Keratinocyte (primary cell): ENCODE results near the gene METTL22. TPM values are rescaled to one million over a fixed set of nuclear protein-coding genes. Genes with fewer than 3 reads are reported as not detected.

ENCODE experiments used
- DNase-seq: peaks from one replicate; pipeline ENCODE4 v3.0.0-alpha.2; 2011; ENCODE audit warnings: low read depth, missing footprints, low spot score
- FAIRE-seq: peaks from 2 replicates; lab custom pipeline; 2011; peaks lifted over from hg19 to GRCh38; lab: Jason Lieb, UNC
- H2AFZ ChIP-seq: 2 replicates; pipeline ENCODE4 v1.6.0; 2012; ENCODE audit warnings: low read length, control low read depth, inconsistent platforms; ENCODE audit not compliant: control insufficient read depth
- H3K27ac ChIP-seq: 2 replicates; pipeline ENCODE4 v1.5.1; 2011; ENCODE audit warnings: low read length; ENCODE audit not compliant: control insufficient read depth, insufficient read depth
- H3K27me3 ChIP-seq: 3 replicates; pipeline ENCODE4 v1.6.0; 2011; ENCODE audit warnings: low read length; ENCODE audit not compliant: control insufficient read depth, insufficient read depth; ENCODE audit errors: extremely low read depth
- H3K36me3 ChIP-seq, 2 experiments: 2 replicates in 1 of 2; 3 replicates in 1 of 2; pipeline ENCODE4 v1.5.1; 2011; ENCODE audit warnings: low read length in 2 of 2, mild to moderate bottlenecking in 1 of 2; ENCODE audit not compliant: control insufficient read depth in 2 of 2, insufficient read depth in 2 of 2; ENCODE audit errors: extremely low read depth in 1 of 2
- H3K4me1 ChIP-seq: 3 replicates; pipeline ENCODE4 v1.5.1; 2011; ENCODE audit warnings: low read length; ENCODE audit not compliant: control insufficient read depth, insufficient read depth; ENCODE audit errors: extremely low read depth
- H3K4me2 ChIP-seq: 3 replicates; pipeline ENCODE4 v1.6.0; 2011; ENCODE audit warnings: low read depth, low read length; ENCODE audit not compliant: control insufficient read depth, insufficient read depth; ENCODE audit errors: extremely low read depth
- H3K4me3 ChIP-seq, 3 experiments: fragments of 200-600 bp in 1 of 3; sonication (generic) in 1 of 3; 2 replicates in 2 of 3; 3 replicates in 1 of 3; pipeline ENCODE4 v1.5.1; 2011 to 2016; ENCODE audit warnings: low read length in 3 of 3, mild to moderate bottlenecking in 3 of 3, control low read depth in 2 of 3, inconsistent platforms in 1 of 3, low read depth in 1 of 3, mixed read lengths in 1 of 3, mixed run types in 1 of 3, moderate library complexity in 1 of 3; ENCODE audit not compliant: control insufficient read depth in 2 of 3, insufficient read depth in 2 of 3; ENCODE audit errors: extremely low read depth in 1 of 3
- H3K79me2 ChIP-seq: 2 replicates; pipeline ENCODE4 v1.6.0; 2012; ENCODE audit warnings: low read length; ENCODE audit not compliant: control insufficient read depth, insufficient read depth
- H3K9ac ChIP-seq: 3 replicates; pipeline ENCODE4 v1.6.0; 2011; ENCODE audit warnings: low read length; ENCODE audit not compliant: control insufficient read depth, insufficient read depth; ENCODE audit errors: extremely low read depth
- H3K9me1 ChIP-seq: 3 replicates; pipeline ENCODE4 v1.6.0; 2011; ENCODE audit warnings: low read length; ENCODE audit not compliant: control insufficient read depth, insufficient read depth; ENCODE audit errors: extremely low read depth
- H3K9me3 ChIP-seq: 2 replicates; pipeline ENCODE4 v1.5.1; 2012; ENCODE audit warnings: low read depth, low read length; ENCODE audit not compliant: control insufficient read depth
- H4K20me1 ChIP-seq: 3 replicates; pipeline ENCODE4 v1.6.0; 2011; ENCODE audit warnings: low read length; ENCODE audit not compliant: control insufficient read depth, insufficient read depth; ENCODE audit errors: extremely low read depth
- EZH2 ChIP-seq: IDR thresholded peaks from one replicate; pipeline ENCODE4 v1.6.1; 2012; ENCODE audit warnings: inconsistent platforms, mild to moderate bottlenecking, low read length, moderate library complexity
- dilution Hi-C: fragments of 300-500 bp; cut with MboI; formaldehyde crosslinking; loops from one replicate; pipeline ENCODE4 v1.7.0; 2020; ENCODE audit warnings: low sequenced_read_pairs; ENCODE audit not compliant: extremely low pct_ligation_motif_present
- polyA plus RNA-seq, 5 experiments: library from polyadenylated mRNA; depleted of rRNA in 3 of 5; stranded (reverse) in 3 of 5; stranded (forward) in 1 of 5; unstranded in 1 of 5; fragments of >200 nt; gene quantifications; 1 replicate in 1 of 5; 2 replicates in 3 of 5; 3 replicates in 1 of 5; pipeline versions ENCODE4 v1.2.1 to v1.2.3, GENCODE V29; 2011 to 2012; ENCODE audit warnings: missing spikeins in 2 of 5, low read depth in 1 of 5, low replicate concordance in 1 of 5
- TF ChIP-seq, protein P1 (sequence below), 3 experiments: IDR thresholded peaks in 1 of 3; conservative IDR thresholded peaks in 1 of 3; optimal IDR thresholded peaks in 1 of 3; 2 replicates in 2 of 3; 3 replicates in 1 of 3; pipeline versions ENCODE3 to v1.5.1; 2011; ENCODE audit warnings: low read length in 3 of 3, mild to moderate bottlenecking in 3 of 3, moderate library complexity in 2 of 3, control low read depth in 1 of 3, inconsistent platforms in 1 of 3; ENCODE audit not compliant: insufficient read depth in 2 of 3; ENCODE audit errors: extremely low read depth in 1 of 3

Gene METTL22
- polyA plus RNA-seq, 1 donor (not counting 4 experiments of a cell fraction or from before 2014, with no cell fraction given), result 31.1 TPM

GRCh38 chr16:8627456-8627855, 6.0 kb downstream of the METTL22 start:
- H3K4me1 ChIP-seq, result peaks cover 16% of the 10 kb centered on the region
- H3K27ac ChIP-seq, result no peak overlapping the region
- H4K20me1 ChIP-seq, result peaks cover 3% of the 10 kb centered on the region
- H3K36me3 ChIP-seq, result peaks cover 38 to 56% of the 10 kb centered on the region in 2 experiments
- H3K9ac ChIP-seq, result no peak overlapping the region
- no peak for FAIRE-seq
- no peak for DNase-seq
- dilution Hi-C loops, result no loop called here
- H3K9me1 ChIP-seq, result no peaks in the 10 kb centered on the region
- peaks cover 45% of the 10 kb centered on the region for H3K79me2 ChIP-seq
- no peak overlapping the region for H2AFZ ChIP-seq
- H3K9me3 ChIP-seq, result no peaks in the 10 kb centered on the region
- no peak overlapping the region for H3K4me3 ChIP-seq
- no peaks in the 10 kb centered on the region for H3K27me3 ChIP-seq
- H3K4me2 ChIP-seq, result no peak overlapping the region
- no peak for TF ChIP-seq EZH2
- TF ChIP-seq, protein P1, sequence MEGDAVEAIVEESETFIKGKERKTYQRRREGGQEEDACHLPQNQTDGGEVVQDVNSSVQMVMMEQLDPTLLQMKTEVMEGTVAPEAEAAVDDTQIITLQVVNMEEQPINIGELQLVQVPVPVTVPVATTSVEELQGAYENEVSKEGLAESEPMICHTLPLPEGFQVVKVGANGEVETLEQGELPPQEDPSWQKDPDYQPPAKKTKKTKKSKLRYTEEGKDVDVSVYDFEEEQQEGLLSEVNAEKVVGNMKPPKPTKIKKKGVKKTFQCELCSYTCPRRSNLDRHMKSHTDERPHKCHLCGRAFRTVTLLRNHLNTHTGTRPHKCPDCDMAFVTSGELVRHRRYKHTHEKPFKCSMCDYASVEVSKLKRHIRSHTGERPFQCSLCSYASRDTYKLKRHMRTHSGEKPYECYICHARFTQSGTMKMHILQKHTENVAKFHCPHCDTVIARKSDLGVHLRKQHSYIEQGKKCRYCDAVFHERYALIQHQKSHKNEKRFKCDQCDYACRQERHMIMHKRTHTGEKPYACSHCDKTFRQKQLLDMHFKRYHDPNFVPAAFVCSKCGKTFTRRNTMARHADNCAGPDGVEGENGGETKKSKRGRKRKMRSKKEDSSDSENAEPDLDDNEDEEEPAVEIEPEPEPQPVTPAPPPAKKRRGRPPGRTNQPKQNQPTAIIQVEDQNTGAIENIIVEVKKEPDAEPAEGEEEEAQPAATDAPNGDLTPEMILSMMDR (optimal IDR thresholded peaks at IDR 0.05 in 1 of 3, IDR thresholded peaks at IDR 0.05 in 1 of 3, conservative IDR thresholded peaks at IDR 0.05 in 1 of 3; ENCODE audit: extremely low read depth in 1 of 3, insufficient read depth in 2 of 3, low read length in 3 of 3), result no peak

DNA sequence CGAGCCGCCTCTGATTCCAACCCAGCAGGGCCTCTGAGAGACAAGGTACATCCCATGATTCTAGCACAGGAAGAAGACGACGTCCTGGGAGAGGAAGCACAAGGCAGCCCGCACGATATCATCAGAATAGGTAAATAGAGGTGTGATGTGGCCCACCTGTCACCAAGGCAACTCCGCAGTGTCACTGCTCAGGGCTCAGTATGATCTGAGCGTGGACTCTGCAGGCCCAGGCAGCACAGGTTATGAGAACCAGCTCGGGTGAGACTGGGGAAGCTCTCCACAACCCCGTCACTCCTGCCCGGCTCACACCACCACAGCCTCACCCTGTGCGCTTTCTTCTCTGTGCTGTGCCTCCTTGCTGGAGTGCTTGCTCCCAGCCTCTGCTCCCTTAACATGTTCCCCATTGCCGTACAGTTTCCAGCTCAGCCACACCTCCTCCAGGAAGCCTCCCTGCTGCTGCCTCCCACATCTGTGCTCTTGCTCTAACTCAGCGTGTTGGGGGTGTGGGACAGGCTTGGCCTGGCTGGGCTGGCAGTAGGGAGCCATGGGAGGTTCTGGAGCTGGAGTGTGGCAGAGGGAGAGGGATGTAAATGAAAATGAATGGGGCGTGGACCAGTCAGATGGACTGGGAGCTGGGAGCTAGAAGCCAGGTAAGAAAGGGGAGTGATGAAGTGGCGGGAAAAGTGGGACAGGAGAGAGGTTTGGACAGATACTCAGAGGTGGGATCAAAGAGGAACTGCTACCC, 7.7 kb downstream of the METTL22 start:
- FAIRE-seq, result no peak
- peaks cover 41 to 53% of the 10 kb centered on the region in 2 experiments for H3K36me3 ChIP-seq
- no peaks in the 10 kb centered on the region for H4K20me1 ChIP-seq
- dilution Hi-C loops, result no loop called here
- peaks cover 31% of the 10 kb centered on the region for H3K79me2 ChIP-seq
- TF ChIP-seq, protein P1 (optimal IDR thresholded peaks at IDR 0.05 in 1 of 3, IDR thresholded peaks at IDR 0.05 in 1 of 3, conservative IDR thresholded peaks at IDR 0.05 in 1 of 3; ENCODE audit: extremely low read depth in 1 of 3, insufficient read depth in 2 of 3, low read length in 3 of 3), result no peak
- TF ChIP-seq EZH2, result no peak
- no peaks in the 10 kb centered on the region for H3K27me3 ChIP-seq
- no peaks in the 10 kb centered on the region for H3K4me1 ChIP-seq
- H3K9ac ChIP-seq, result no peak overlapping the region
- H3K9me3 ChIP-seq, result no peaks in the 10 kb centered on the region
- H3K4me2 ChIP-seq, result no peak overlapping the region
- DNase-seq, result no peak
- no peak overlapping the region for H3K4me3 ChIP-seq
- no peaks in the 10 kb centered on the region for H3K9me1 ChIP-seq
- H2AFZ ChIP-seq, result no peak overlapping the region
- H3K27ac ChIP-seq, result no peak overlapping the region
